ENCODE data around the gene POLR1C.

POLR1C gene

GRCh38 chr6:43505718-43506117, 11.2 kb upstream of the POLR1C start:
- no peaks in the 10 kb centered on the region for H3K27me3 ChIP-seq (ENCODE audit: insufficient read depth, low read length, poor library complexity)
- no peak overlapping the region for H3K27ac ChIP-seq (ENCODE audit: low read length)
- no peak overlapping the region for H2AFZ ChIP-seq (ENCODE audit: low read depth, low read length)
- TF ChIP-seq CTCF (IDR thresholded peaks at IDR 0.05; ENCODE audit: borderline replicate concordance, extremely low read depth, low read length, poor library complexity, severe bottlenecking) = no peak
- TF ChIP-seq EZH2 (IDR thresholded peaks at IDR 0.05; ENCODE audit: borderline replicate concordance, low read depth, low read length, severe bottlenecking) = no peak
- no peak for ATAC-seq (ENCODE audit: insufficient read depth, low read depth)
- 0 out of 2 replicates have a peak, but pooled peaks cover 4% of the 10 kb centered on the region for H4K20me1 ChIP-seq (ENCODE audit: insufficient read depth, low read length)
- H3K36me3 ChIP-seq (ENCODE audit: insufficient read depth, low read length) = peaks cover 54% of the 10 kb centered on the region
- H3K4me3 ChIP-seq (ENCODE audit: low read depth in 1 of 2, low read length in 2 of 2) = no peak overlapping the region
- no peak overlapping the region for H3K4me2 ChIP-seq (ENCODE audit: insufficient read depth, low read length)
- H3K9me3 ChIP-seq (ENCODE audit: insufficient read depth, low read length, severe bottlenecking) = no peaks in the 10 kb centered on the region
- no peak overlapping the region for H3K9ac ChIP-seq (ENCODE audit: low read depth, low read length)
- DNase-seq = no peak
- no peaks in the 10 kb centered on the region for H3K4me1 ChIP-seq (ENCODE audit: insufficient read depth, low read length)
- H3K79me2 ChIP-seq (ENCODE audit: insufficient read depth, low read length) = no peaks in the 10 kb centered on the region

- Histone ChIP-seq H3K27ac (ENCODE audit: low read length) (no peak overlapping the region), H3K4me1 (ENCODE audit: insufficient read depth, low read length) (no peaks in the 10 kb centered on the region), H3K27me3 (ENCODE audit: insufficient read depth, low read length, poor library complexity) (no peaks in the 10 kb centered on the region), H3K4me3 (ENCODE audit: low read depth in 1 of 2, low read length in 2 of 2) (no peak overlapping the region), H4K20me1 (ENCODE audit: insufficient read depth, low read length) (0 out of 2 replicates have a peak, but pooled peaks cover 4% of the 10 kb centered on the region), H3K9ac (ENCODE audit: low read depth, low read length) (no peak overlapping the region), H3K4me2 (ENCODE audit: insufficient read depth, low read length) (no peak overlapping the region), H2AFZ (ENCODE audit: low read depth, low read length) (no peak overlapping the region), H3K9me3 (ENCODE audit: insufficient read depth, low read length, severe bottlenecking) (no peaks in the 10 kb centered on the region), H3K79me2 (ENCODE audit: insufficient read depth, low read length) (no peaks in the 10 kb centered on the region), H3K36me3 (ENCODE audit: insufficient read depth, low read length) (peaks cover 54% of the 10 kb centered on the region)
- DNase-seq (no peak), ATAC-seq (ENCODE audit: insufficient read depth, low read depth) (no peak)
- TF ChIP-seq CTCF (IDR thresholded peaks at IDR 0.05; ENCODE audit: borderline replicate concordance, extremely low read depth, low read length, poor library complexity, severe bottlenecking) (no peak), EZH2 (IDR thresholded peaks at IDR 0.05; ENCODE audit: borderline replicate concordance, low read depth, low read length, severe bottlenecking) (no peak)
Observed at GRCh38 chr6:43506171-43506570, 10.7 kb upstream of the POLR1C start.

- no peak overlapping the region for H3K4me3 ChIP-seq (ENCODE audit: low read depth in 1 of 2, low read length in 2 of 2)
- DNase-seq (peak; percentile 79), ATAC-seq (ENCODE audit: insufficient read depth, low read depth) (peak; percentile 87)
- peaks cover 55% of the 10 kb centered on the region for H3K36me3 ChIP-seq (ENCODE audit: insufficient read depth, low read length)
- peaks cover 7% of the 10 kb centered on the region; the same call in 1 of the 2 replicates for H4K20me1 ChIP-seq (ENCODE audit: insufficient read depth, low read length)
- no peaks in the 10 kb centered on the region for H3K9me3 ChIP-seq (ENCODE audit: insufficient read depth, low read length, severe bottlenecking)
- H3K79me2 ChIP-seq (ENCODE audit: insufficient read depth, low read length) = no peaks in the 10 kb centered on the region
- H3K4me1 ChIP-seq (ENCODE audit: insufficient read depth, low read length) = no peaks in the 10 kb centered on the region
- no peak overlapping the region for H2AFZ ChIP-seq (ENCODE audit: low read depth, low read length)
- no peak overlapping the region for H3K27ac ChIP-seq (ENCODE audit: low read length)
- TF ChIP-seq CTCF (IDR thresholded peaks at IDR 0.05; ENCODE audit: borderline replicate concordance, extremely low read depth, low read length, poor library complexity, severe bottlenecking) = peak; percentile 95
- no peak for TF ChIP-seq EZH2 (IDR thresholded peaks at IDR 0.05; ENCODE audit: borderline replicate concordance, low read depth, low read length, severe bottlenecking)
- no peaks in the 10 kb centered on the region for H3K27me3 ChIP-seq (ENCODE audit: insufficient read depth, low read length, poor library complexity)
- no peak overlapping the region for H3K9ac ChIP-seq (ENCODE audit: low read depth, low read length)
- H3K4me2 ChIP-seq (ENCODE audit: insufficient read depth, low read length) = no peak overlapping the region
Observed at GRCh38 chr6:43506667-43507471, 10.0 kb upstream of the POLR1C start.
